ENCODE measurements around the gene MREG.

DNA sequence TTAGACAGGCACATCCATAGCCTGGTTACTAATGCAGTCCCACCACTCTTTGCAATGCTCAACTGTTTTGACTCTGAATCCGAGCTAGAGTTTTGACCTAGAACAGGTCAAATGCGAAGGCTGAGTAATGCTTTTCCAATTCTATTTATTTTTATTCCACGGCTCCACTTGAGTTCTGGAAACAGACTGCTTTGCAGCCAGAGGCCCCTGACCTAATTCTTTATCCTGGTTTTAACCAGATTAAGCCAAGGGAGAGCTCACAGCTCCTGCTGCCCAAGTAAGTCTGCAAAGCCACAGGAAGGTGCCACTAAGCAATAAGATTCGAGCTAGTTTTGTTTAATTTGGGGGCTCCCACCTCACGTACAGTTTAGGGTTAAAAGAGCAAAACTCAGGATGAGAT is 51.4 kb downstream of the MREG start:
- TF ChIP-seq, protein P1, sequence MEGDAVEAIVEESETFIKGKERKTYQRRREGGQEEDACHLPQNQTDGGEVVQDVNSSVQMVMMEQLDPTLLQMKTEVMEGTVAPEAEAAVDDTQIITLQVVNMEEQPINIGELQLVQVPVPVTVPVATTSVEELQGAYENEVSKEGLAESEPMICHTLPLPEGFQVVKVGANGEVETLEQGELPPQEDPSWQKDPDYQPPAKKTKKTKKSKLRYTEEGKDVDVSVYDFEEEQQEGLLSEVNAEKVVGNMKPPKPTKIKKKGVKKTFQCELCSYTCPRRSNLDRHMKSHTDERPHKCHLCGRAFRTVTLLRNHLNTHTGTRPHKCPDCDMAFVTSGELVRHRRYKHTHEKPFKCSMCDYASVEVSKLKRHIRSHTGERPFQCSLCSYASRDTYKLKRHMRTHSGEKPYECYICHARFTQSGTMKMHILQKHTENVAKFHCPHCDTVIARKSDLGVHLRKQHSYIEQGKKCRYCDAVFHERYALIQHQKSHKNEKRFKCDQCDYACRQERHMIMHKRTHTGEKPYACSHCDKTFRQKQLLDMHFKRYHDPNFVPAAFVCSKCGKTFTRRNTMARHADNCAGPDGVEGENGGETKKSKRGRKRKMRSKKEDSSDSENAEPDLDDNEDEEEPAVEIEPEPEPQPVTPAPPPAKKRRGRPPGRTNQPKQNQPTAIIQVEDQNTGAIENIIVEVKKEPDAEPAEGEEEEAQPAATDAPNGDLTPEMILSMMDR (conservative IDR thresholded peaks at IDR 0.05), result no peak
- no peak for TF ChIP-seq EZH2 (IDR thresholded peaks at IDR 0.05; ENCODE audit: low read depth)

All from PC-9 (cell line).